Left cardiac atrium (tissue), 2 donors: ENCODE measurements around the gene SLC3A2. TPM values are rescaled to one million over a fixed set of nuclear protein-coding genes. Genes with fewer than 3 reads are reported as not detected.

Experiments
- total RNA-seq, 2 donors: library from RNA; stranded (reverse); fragmentation: NEBNext Ultra II Directional; extraction: Animal tissue kit (Norgen Biotek cat#: 25700); gene quantifications; one replicate each; pipeline ENCODE4 v1.2.1, GENCODE V29; 2021
- donor health status: DM: no; HTN: yes; CAD: no; lungs with severe emphysema.
- donor health status: DM: yes; HTN: yes; CAD: no.

Gene SLC3A2
- total RNA-seq, 2 donors from 2014 or later, result 45.2 to 91.2 TPM

Other genes with a start within 250 kb of the SLC3A2 start
- 100 to 1,000 TPM; 130 to 136 TPM for gene GANAB, start 234.3 kb upstream of the SLC3A2 start, total RNA-seq
- gene INTS5, start 227.6 kb upstream of the SLC3A2 start, total RNA-seq, result 10 to 100 TPM; 11.0 to 13.8 TPM
- gene C11orf98, start 215.7 kb upstream of the SLC3A2 start, total RNA-seq, result 10 to 100 TPM; 33.9 to 41.1 TPM
- 10 to 100 TPM in 1 of 2 donors, 1 to 10 TPM in 1; 6.6 to 10.0 TPM for gene CSKMT, start 215.6 kb upstream of the SLC3A2 start, total RNA-seq
- gene UQCC3, start 209.2 kb upstream of the SLC3A2 start, total RNA-seq, result 1 to 10 TPM; 6.2 to 7.0 TPM
- gene LBHD1, start 208.6 kb upstream of the SLC3A2 start, total RNA-seq, result 1 to 10 TPM; 4.0 to 4.1 TPM
- 10 to 100 TPM; 70.7 to 71.8 TPM for gene UBXN1, start 201.8 kb upstream of the SLC3A2 start, total RNA-seq
- 1 to 10 TPM; 6.1 to 7.3 TPM for gene LRRN4CL, start 191.4 kb upstream of the SLC3A2 start, total RNA-seq
- gene BSCL2, start 173.5 kb upstream of the SLC3A2 start, total RNA-seq, result 10 to 100 TPM; 16.8 to 26.7 TPM
- not detected for gene GNG3, start 173.2 kb upstream of the SLC3A2 start, total RNA-seq
- gene HNRNPUL2, start 153.4 kb upstream of the SLC3A2 start, total RNA-seq, result 10 to 100 TPM; 31.0 to 36.2 TPM
- gene TTC9C, start 152.4 kb upstream of the SLC3A2 start, total RNA-seq, result 10 to 100 TPM; 14.0 to 15.9 TPM
- gene ZBTB3, start 126.7 kb upstream of the SLC3A2 start, total RNA-seq, result 10 to 100 TPM in 1 of 2 donors, 1 to 10 TPM in 1; 7.2 to 10.5 TPM
- 10 to 100 TPM; 32.0 to 39.9 TPM for gene POLR2G, start 119.3 kb upstream of the SLC3A2 start, total RNA-seq
- gene TAF6L, start 109.5 kb upstream of the SLC3A2 start, total RNA-seq, result 10 to 100 TPM in 1 of 2 donors, 1 to 10 TPM in 1; 8.1 to 11.0 TPM
- gene TMEM179B, start 93.5 kb upstream of the SLC3A2 start, total RNA-seq, result 10 to 100 TPM; 20.6 to 22.4 TPM
- gene TMEM223, start 88.9 kb upstream of the SLC3A2 start, total RNA-seq, result 10 to 100 TPM; 12.0 to 17.6 TPM
- gene NXF1, start 75.5 kb upstream of the SLC3A2 start, total RNA-seq, result 10 to 100 TPM; 40.5 to 45.6 TPM
- 10 to 100 TPM; 22.1 to 23.2 TPM for gene STX5, start 48.8 kb upstream of the SLC3A2 start, total RNA-seq
- not detected for gene TEX54, start 48.1 kb upstream of the SLC3A2 start, total RNA-seq
- gene WDR74, start 41.3 kb upstream of the SLC3A2 start, total RNA-seq, result 10 to 100 TPM; 24.6 to 32.2 TPM
- not detected for gene CHRM1, start 40.5 kb downstream of the SLC3A2 start, total RNA-seq
- gene SLC22A6, start 104.1 kb downstream of the SLC3A2 start, total RNA-seq, result not detected
- gene SLC22A8, start 134.9 kb downstream of the SLC3A2 start, total RNA-seq, result not detected